Right lobe of liver (tissue), 6 donors: ENCODE data around the gene NCSTN. TPM values are rescaled to one million over a fixed set of nuclear protein-coding genes. Genes with fewer than 3 reads are reported as not detected.

Source experiments
- ATAC-seq, 4 donors: fragments of 200-7000 bp; cut with Tn5 transposase; one replicate each; pipeline ENCODE4 v1.9.1; 2020; ENCODE audit warnings: mild to moderate bottlenecking in 4 of 4, moderate library complexity in 4 of 4
- DNase-seq, 3 donors: peaks; one replicate each; pipeline ENCODE4 v3.0.0-alpha.2; 2020
- H3K27ac ChIP-seq, 3 donors: fragments of 200-600 bp; one replicate each; pipeline ENCODE4 v1.8.0; 2022
- H3K27me3 ChIP-seq, 2 donors: fragments of 200-600 bp; one replicate each; pipeline ENCODE4 v1.8.0; 2022
- H3K36me3 ChIP-seq, 4 donors: fragments of 200-600 bp; sonication (generic) in 1 of 4; one replicate each; pipeline versions ENCODE4 v1.5.1 to v1.8.0; 2017 to 2022; ENCODE audit warnings: control low read depth in 1 of 4
- H3K4me1 ChIP-seq, 4 donors: fragments of 200-600 bp; sonication (generic) in 1 of 4; one replicate each; pipeline versions ENCODE4 v1.5.1 to v1.8.0; 2017 to 2022; ENCODE audit warnings: control low read depth in 1 of 4
- H3K4me3 ChIP-seq, 3 donors: fragments of 200-600 bp; one replicate each; pipeline ENCODE4 v1.8.0; 2022
- H3K9me3 ChIP-seq, 4 donors: fragments of 200-600 bp; sonication (generic) in 1 of 4; one replicate each; pipeline versions ENCODE4 v1.5.1 to v1.8.0; 2017 to 2022; ENCODE audit warnings: control low read depth in 1 of 4
- POLR2A ChIP-seq: fragments of 450-650 bp; IDR thresholded peaks from one replicate; pipeline ENCODE4 v1.6.1; 2017; ENCODE audit warnings: antibody characterized with exemption, mild to moderate bottlenecking
- WGBS: methylation state at CpG from one replicate; pipeline ENCODE4 v1.1.6; 2018; ENCODE audit warnings: low coverage, low lambda C conversion rate; ENCODE audit not compliant: insufficient coverage; ENCODE audit errors: missing lambda C conversion rate; 5-methylcytosine and 5-hydroxymethylcytosine counted together
- intact Hi-C, 2 donors: fragments of 100-400 bp; cut with DNase I; formaldehyde crosslinking; loops; one replicate each; pipeline versions ENCODE4 v1.11.2 to v1.14.1; 2022
- total RNA-seq, 6 experiments: library from RNA; depleted of rRNA in 2 of 6; stranded (reverse); fragments of >200 nt in 2 of 6; fragmentation: NEBNext Ultra II Directional in 3 of 6; extraction: Animal tissue kit (Norgen Biotek cat#: 25700) in 3 of 6; gene quantifications; one replicate each; pipeline versions ENCODE4 v1.1.0 to v1.2.4, GENCODE V29; 2016 to 2023
- TF ChIP-seq, protein P1 (sequence below), 4 donors: fragments of 200-600 bp in 3 of 4; fragments of 450-650 bp in 1 of 4; IDR thresholded peaks; one replicate each; pipeline versions ENCODE4 v1.5.1 to v1.8.0; 2016 to 2022; ENCODE audit warnings: antibody characterized with exemption in 4 of 4, mild to moderate bottlenecking in 2 of 4
- donor health status: DM: no; HTN: yes; CAD: no.
- donor health status: DM: no; HTN: no; CAD: no.
- donor health status: DM: no; HTN: no; CAD: no.
- donor health status: DM: no; HTN: yes; CAD: no.
- donor health status: DM: no; HTN: yes; CAD: no.

The NCSTN gene
- total RNA-seq, 6 experiments from 2014 or later = 31.1 to 45.7 (median 39.0) TPM

DNA sequence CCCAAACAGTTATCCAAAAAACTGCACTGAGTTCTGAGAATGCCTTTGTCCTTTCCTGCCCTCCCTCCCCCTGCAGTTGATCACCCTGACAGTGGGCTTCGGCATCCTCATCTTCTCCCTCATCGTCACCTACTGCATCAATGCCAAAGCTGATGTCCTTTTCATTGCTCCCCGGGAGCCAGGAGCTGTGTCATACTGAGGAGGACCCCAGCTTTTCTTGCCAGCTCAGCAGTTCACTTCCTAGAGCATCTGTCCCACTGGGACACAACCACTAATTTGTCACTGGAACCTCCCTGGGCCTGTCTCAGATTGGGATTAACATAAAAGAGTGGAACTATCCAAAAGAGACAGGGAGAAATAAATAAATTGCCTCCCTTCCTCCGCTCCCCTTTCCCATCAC is 14.9 kb downstream of the NCSTN start:
- peaks cover 5 to 55% (median 36%) of the 10 kb centered on the region in 4 donors for H3K36me3 ChIP-seq

DNA sequence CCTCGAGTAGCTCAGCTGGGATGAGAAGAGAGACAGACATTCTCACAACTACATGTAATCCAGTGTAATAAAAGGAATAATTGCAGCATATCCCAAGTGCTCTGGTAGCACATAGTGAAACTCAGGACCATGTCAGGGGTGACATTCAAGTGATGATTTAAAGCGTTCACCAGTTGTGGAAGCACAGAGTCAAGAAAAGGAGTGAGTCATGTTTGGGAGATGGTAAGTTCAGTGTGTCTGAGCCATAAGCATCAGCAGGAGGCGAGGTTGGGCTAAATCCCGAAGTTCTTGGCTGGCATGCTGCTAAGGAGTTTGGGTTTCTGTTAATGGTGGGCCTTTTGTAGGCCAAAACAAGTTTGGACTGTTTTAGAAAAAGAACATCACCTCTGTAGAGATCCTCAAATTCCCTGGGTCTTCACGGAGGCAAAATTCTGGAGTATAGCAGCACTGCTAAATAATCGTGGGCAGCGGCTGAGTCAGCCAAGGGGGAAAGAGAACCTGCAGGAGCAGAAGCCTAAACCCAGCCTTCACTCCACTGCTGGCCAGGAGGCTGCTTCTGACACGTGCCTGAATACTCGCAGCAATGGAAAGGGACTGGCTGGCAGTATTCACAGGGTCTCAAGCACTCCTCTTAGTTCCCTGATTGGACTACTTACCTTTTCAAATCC is 16.5 kb downstream of the NCSTN start:
- H3K36me3 ChIP-seq = peaks cover 0 to 39% (median 23%) of the 10 kb centered on the region in 4 donors
- no peaks in the 10 kb centered on the region for H3K27me3 ChIP-seq
- WGBS = 88% methylated on average over 8 of the region's 9 CpGs
- no peaks in the 10 kb centered on the region for H3K4me1 ChIP-seq
- DNase-seq (no peak), ATAC-seq (no peak)
- no peaks in the 10 kb centered on the region for H3K9me3 ChIP-seq
- H3K27ac ChIP-seq = no peak overlapping the region
- no peak overlapping the region for H3K4me3 ChIP-seq
- intact Hi-C loops = loop anchor here in 1 of 2 donors (10.0 kb wide), 1 partner anchor 165 kb away; the partner anchor contains the start of gene CASQ1
- no peak for TF ChIP-seq POLR2A
- TF ChIP-seq, protein P1, sequence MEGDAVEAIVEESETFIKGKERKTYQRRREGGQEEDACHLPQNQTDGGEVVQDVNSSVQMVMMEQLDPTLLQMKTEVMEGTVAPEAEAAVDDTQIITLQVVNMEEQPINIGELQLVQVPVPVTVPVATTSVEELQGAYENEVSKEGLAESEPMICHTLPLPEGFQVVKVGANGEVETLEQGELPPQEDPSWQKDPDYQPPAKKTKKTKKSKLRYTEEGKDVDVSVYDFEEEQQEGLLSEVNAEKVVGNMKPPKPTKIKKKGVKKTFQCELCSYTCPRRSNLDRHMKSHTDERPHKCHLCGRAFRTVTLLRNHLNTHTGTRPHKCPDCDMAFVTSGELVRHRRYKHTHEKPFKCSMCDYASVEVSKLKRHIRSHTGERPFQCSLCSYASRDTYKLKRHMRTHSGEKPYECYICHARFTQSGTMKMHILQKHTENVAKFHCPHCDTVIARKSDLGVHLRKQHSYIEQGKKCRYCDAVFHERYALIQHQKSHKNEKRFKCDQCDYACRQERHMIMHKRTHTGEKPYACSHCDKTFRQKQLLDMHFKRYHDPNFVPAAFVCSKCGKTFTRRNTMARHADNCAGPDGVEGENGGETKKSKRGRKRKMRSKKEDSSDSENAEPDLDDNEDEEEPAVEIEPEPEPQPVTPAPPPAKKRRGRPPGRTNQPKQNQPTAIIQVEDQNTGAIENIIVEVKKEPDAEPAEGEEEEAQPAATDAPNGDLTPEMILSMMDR (IDR thresholded peaks at IDR 0.05) = no peak

More for the DNA sequence above, 14.9 kb downstream of the NCSTN start:
- H3K4me3 ChIP-seq = no peak overlapping the region
- WGBS = 89% methylated on average over 4 of the region's 4 CpGs
- TF ChIP-seq, protein P1 (IDR thresholded peaks at IDR 0.05) = no peak
- TF ChIP-seq POLR2A = no peak
- H3K9me3 ChIP-seq = no peaks in the 10 kb centered on the region
- no peaks in the 10 kb centered on the region for H3K27me3 ChIP-seq
- no peak overlapping the region for H3K27ac ChIP-seq
- DNase-seq (no peak), ATAC-seq (no peak)
- intact Hi-C loops = no loop called here
- no peaks in the 10 kb centered on the region for H3K4me1 ChIP-seq

GRCh38 chr1:160360227-160360695 is 17.1 kb downstream of the NCSTN start:
- DNase-seq (no peak), ATAC-seq (no peak)
- WGBS = 79% methylated on average over 6 of the region's 8 CpGs
- no peaks in the 10 kb centered on the region for H3K27me3 ChIP-seq
- peaks cover 0 to 33% (median 17%) of the 10 kb centered on the region in 4 donors for H3K36me3 ChIP-seq
- no peaks in the 10 kb centered on the region for H3K4me1 ChIP-seq
- H3K4me3 ChIP-seq = no peak overlapping the region
- H3K27ac ChIP-seq = no peak overlapping the region
- TF ChIP-seq POLR2A = no peak
- TF ChIP-seq, protein P1 (IDR thresholded peaks at IDR 0.05) = no peak
- intact Hi-C loops = loop anchor here in 1 of 2 donors (10.0 kb wide), 1 partner anchor 165 kb away; the partner anchor contains the start of gene CASQ1
- H3K9me3 ChIP-seq = no peaks in the 10 kb centered on the region

DNA sequence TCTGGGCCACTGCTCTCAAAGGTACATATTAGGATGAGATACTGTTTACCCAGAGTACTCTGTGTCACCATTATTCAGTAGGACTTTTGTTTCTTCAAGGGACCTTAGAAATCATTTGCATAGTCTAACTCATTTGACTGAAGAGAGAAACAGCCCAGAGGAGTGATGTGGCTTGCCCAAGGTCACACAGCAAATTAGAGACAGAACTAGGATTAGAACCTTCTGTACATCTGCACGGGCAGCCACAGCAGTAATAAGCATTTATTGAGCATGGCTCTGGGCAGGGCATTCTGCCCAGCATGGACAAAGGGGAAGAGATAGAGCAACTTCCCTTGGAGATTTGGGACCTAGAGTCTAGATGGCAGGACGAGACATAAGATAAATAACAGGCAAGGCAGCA is 18.0 kb downstream of the NCSTN start:
- H3K27me3 ChIP-seq = no peaks in the 10 kb centered on the region
- no peak overlapping the region for H3K27ac ChIP-seq
- WGBS = 83% methylated on average over 2 of the region's 2 CpGs
- no peak overlapping the region for H3K4me3 ChIP-seq
- H3K4me1 ChIP-seq = no peaks in the 10 kb centered on the region
- peaks cover 0 to 24% (median 11%) of the 10 kb centered on the region in 4 donors for H3K36me3 ChIP-seq
- TF ChIP-seq, protein P1 (IDR thresholded peaks at IDR 0.05) = no peak
- no peak for TF ChIP-seq POLR2A
- DNase-seq = no peak
- H3K9me3 ChIP-seq = no peaks in the 10 kb centered on the region
- ATAC-seq = no peak
- intact Hi-C loops = loop anchor here in 1 of 2 donors (10.0 kb wide), 1 partner anchor 166 kb away; the partner anchor contains the start of gene CASQ1
